Glutamatergic neuron (in vitro differentiated cells): ENCODE measurements around the gene ADAM23. TPM values are rescaled to one million over a fixed set of nuclear protein-coding genes. Genes with fewer than 3 reads are reported as not detected.

Experiments
- DNase-seq: peaks from one replicate; pipeline ENCODE4 v3.0.0; 2022
- H3K27ac Mint-ChIP-seq: one replicate; pipeline ENCODE4 v1.8.0; 2020; ENCODE audit warnings: mild to moderate bottlenecking, mixed read lengths, inconsistent platforms; ENCODE audit not compliant: unreplicated experiment
- H3K27me3 Mint-ChIP-seq: one replicate; pipeline ENCODE4 v1.8.0; 2020; ENCODE audit warnings: mild to moderate bottlenecking, moderate library complexity, mixed read lengths, inconsistent platforms; ENCODE audit not compliant: unreplicated experiment
- H3K36me3 Mint-ChIP-seq: one replicate; pipeline ENCODE4 v1.8.0; 2020; ENCODE audit warnings: mild to moderate bottlenecking, mixed read lengths, inconsistent platforms; ENCODE audit not compliant: unreplicated experiment
- H3K4me1 Mint-ChIP-seq: one replicate; pipeline ENCODE4 v1.8.0; 2020; ENCODE audit warnings: mild to moderate bottlenecking, low read depth, mixed read lengths, inconsistent platforms; ENCODE audit not compliant: unreplicated experiment
- H3K4me3 Mint-ChIP-seq: one replicate; pipeline ENCODE4 v1.8.0; 2020; ENCODE audit warnings: mild to moderate bottlenecking, mixed read lengths, inconsistent platforms; ENCODE audit not compliant: unreplicated experiment
- H3K9me3 Mint-ChIP-seq: one replicate; pipeline ENCODE4 v1.8.0; 2020; ENCODE audit warnings: mild to moderate bottlenecking, moderate library complexity, mixed read lengths, inconsistent platforms; ENCODE audit not compliant: unreplicated experiment
- CTCF ChIP-seq: fragments of 200-600 bp; sonication (generic); IDR thresholded peaks from one replicate; pipeline ENCODE4 v1.5.0; 2021; ENCODE audit not compliant: partially characterized antibody, unreplicated experiment
- total RNA-seq: library from RNA; stranded (reverse); fragmentation: NEBNext Ultra II Directional; extraction: Animal tissue kit (Norgen Biotek cat#: 25700); gene quantifications from one replicate; pipeline ENCODE4 v1.2.1, GENCODE V29; 2021; ENCODE audit not compliant: unreplicated experiment

ADAM23 gene
- total RNA-seq, 1 donor from 2014 or later = 16.4 TPM

GRCh38 chr2:206597717-206598218 lies 154.4 kb downstream of the ADAM23 start:
- no peaks in the 10 kb centered on the region for H3K27me3 Mint-ChIP-seq
- no peaks in the 10 kb centered on the region for H3K9me3 Mint-ChIP-seq
- no peaks in the 10 kb centered on the region for H3K4me1 Mint-ChIP-seq
- no peak overlapping the region for H3K4me3 Mint-ChIP-seq
- no peak overlapping the region for H3K27ac Mint-ChIP-seq
- DNase-seq = no peak
- peaks cover 4% of the 10 kb centered on the region for H3K36me3 Mint-ChIP-seq
- no peak for TF ChIP-seq CTCF

- TF ChIP-seq CTCF = no peak
- Mint-ChIP-seq H3K36me3 (no peaks in the 10 kb centered on the region), H3K9me3 (no peaks in the 10 kb centered on the region), H3K4me3 (no peak overlapping the region), H3K27me3 (no peaks in the 10 kb centered on the region), H3K27ac (no peak overlapping the region), H3K4me1 (no peaks in the 10 kb centered on the region)
- no peak for DNase-seq
Measured at GRCh38 chr2:206603243-206603642, 159.9 kb downstream of the ADAM23 start.

GRCh38 chr2:206610451-206610850 lies 167.1 kb downstream of the ADAM23 start:
- no peaks in the 10 kb centered on the region for H3K36me3 Mint-ChIP-seq
- no peaks in the 10 kb centered on the region for H3K27me3 Mint-ChIP-seq
- H3K4me3 Mint-ChIP-seq = no peak overlapping the region
- no peak for TF ChIP-seq CTCF
- H3K9me3 Mint-ChIP-seq = no peaks in the 10 kb centered on the region
- H3K4me1 Mint-ChIP-seq = no peaks in the 10 kb centered on the region
- H3K27ac Mint-ChIP-seq = no peak overlapping the region
- no peak for DNase-seq

- H3K4me1 Mint-ChIP-seq = no peaks in the 10 kb centered on the region
- no peak overlapping the region for H3K27ac Mint-ChIP-seq
- H3K27me3 Mint-ChIP-seq = no peaks in the 10 kb centered on the region
- TF ChIP-seq CTCF = no peak
- no peaks in the 10 kb centered on the region for H3K9me3 Mint-ChIP-seq
- no peak for DNase-seq
- no peak overlapping the region for H3K4me3 Mint-ChIP-seq
- no peaks in the 10 kb centered on the region for H3K36me3 Mint-ChIP-seq
Measured at GRCh38 chr2:206611191-206611590, 167.9 kb downstream of the ADAM23 start.

- Mint-ChIP-seq H3K4me3 (no peak overlapping the region), H3K27me3 (no peaks in the 10 kb centered on the region), H3K9me3 (no peaks in the 10 kb centered on the region), H3K4me1 (no peaks in the 10 kb centered on the region), H3K27ac (no peak overlapping the region), H3K36me3 (no peaks in the 10 kb centered on the region)
- no peak for TF ChIP-seq CTCF
- DNase-seq = no peak
Measured at GRCh38 chr2:206611736-206612135, 168.4 kb downstream of the ADAM23 start.
